Esophagus squamous epithelium (tissue), 5 donors: Measurements from ENCODE around the gene RNF187. TPM values are rescaled to one million over a fixed set of nuclear protein-coding genes. Genes with fewer than 3 reads are reported as not detected.

Experiments used
- DNase-seq: peaks from one replicate; lab custom pipeline; 2025; lab: John Stamatoyannopoulos, UW
- H3K27ac ChIP-seq, 4 donors: fragments of 200-600 bp; sonication (generic); one replicate each; pipeline ENCODE4 v1.5.1; 2016 to 2019; ENCODE audit warnings: mild to moderate bottlenecking in 1 of 4
- H3K27me3 ChIP-seq, 4 donors: fragments of 200-600 bp; sonication (generic); 1 replicate in 3 of 4; 2 replicates in 1 of 4; pipeline versions ENCODE4 v1.5.1 to v1.6.0; 2017 to 2021; ENCODE audit warnings: antibody characterized with exemption in 1 of 4
- H3K36me3 ChIP-seq, 3 donors: fragments of 200-600 bp; sonication (generic); one replicate each; pipeline ENCODE4 v1.5.1; 2016 to 2019
- H3K4me1 ChIP-seq, 3 donors: fragments of 200-600 bp; sonication (generic); one replicate each; pipeline ENCODE4 v1.5.1; 2017 to 2019
- H3K4me3 ChIP-seq, 4 donors: fragments of 200-600 bp; sonication (generic); 1 replicate in 3 of 4; 2 replicates in 1 of 4; pipeline ENCODE4 v1.5.1; 2016 to 2019; ENCODE audit warnings: mild to moderate bottlenecking in 2 of 4, moderate library complexity in 1 of 4
- H3K9me3 ChIP-seq, 3 donors: fragments of 200-600 bp; sonication (generic); one replicate each; pipeline ENCODE4 v1.5.1; 2016 to 2019
- POLR2A ChIP-seq, 4 donors: fragments of 450-650 bp; IDR thresholded peaks; one replicate each; pipeline ENCODE4 v1.6.1; 2017; ENCODE audit warnings: antibody characterized with exemption in 4 of 4, mild to moderate bottlenecking in 4 of 4, moderate library complexity in 3 of 4
- WGBS, 2 donors: methylation state at CpG; one replicate each; pipeline ENCODE4 v1.1.5; 2018; 5-methylcytosine and 5-hydroxymethylcytosine counted together
- intact Hi-C: fragments of 100-400 bp; cut with DNase I; formaldehyde crosslinking; loops from one replicate; pipeline ENCODE4 v1.15.0; 2022
- total RNA-seq, 4 donors: library from RNA; depleted of rRNA; stranded (reverse); fragments of >200 nt; gene quantifications; one replicate each; pipeline ENCODE4 v1.1.0, GENCODE V29; 2016
- TF ChIP-seq, protein P1 (sequence below), 6 experiments: fragments of 450-650 bp in 4 of 6; fragments of 200-600 bp in 2 of 6; sonication (generic) in 2 of 6; IDR thresholded peaks; one replicate each; pipeline ENCODE4 v1.5.1; 2016 to 2019; ENCODE audit warnings: antibody characterized with exemption in 6 of 6, mild to moderate bottlenecking in 4 of 6, moderate library complexity in 4 of 6
- donor health status: DM: yes; HTN: yes; CAD: no.

Gene RNF187
- total RNA-seq, 4 donors from 2014 or later, result 33.4 to 74.7 (median 60.0) TPM

- intact Hi-C loops, result no loop called here
- H3K4me3 ChIP-seq, result no peak overlapping the region
- H3K27me3 ChIP-seq, result peaks cover 0 to 40% (median 0%) of the 10 kb centered on the region in 4 donors
- no peak for DNase-seq
- WGBS, 2 donors, result 38 to 64% methylated on average over 1 of the region's 1 CpG
- no peak overlapping the region for H3K27ac ChIP-seq
- H3K4me1 ChIP-seq, result peaks cover 8 to 49% (median 21%) of the 10 kb centered on the region in 3 donors
- no peaks in the 10 kb centered on the region for H3K36me3 ChIP-seq
- TF ChIP-seq, protein P1, sequence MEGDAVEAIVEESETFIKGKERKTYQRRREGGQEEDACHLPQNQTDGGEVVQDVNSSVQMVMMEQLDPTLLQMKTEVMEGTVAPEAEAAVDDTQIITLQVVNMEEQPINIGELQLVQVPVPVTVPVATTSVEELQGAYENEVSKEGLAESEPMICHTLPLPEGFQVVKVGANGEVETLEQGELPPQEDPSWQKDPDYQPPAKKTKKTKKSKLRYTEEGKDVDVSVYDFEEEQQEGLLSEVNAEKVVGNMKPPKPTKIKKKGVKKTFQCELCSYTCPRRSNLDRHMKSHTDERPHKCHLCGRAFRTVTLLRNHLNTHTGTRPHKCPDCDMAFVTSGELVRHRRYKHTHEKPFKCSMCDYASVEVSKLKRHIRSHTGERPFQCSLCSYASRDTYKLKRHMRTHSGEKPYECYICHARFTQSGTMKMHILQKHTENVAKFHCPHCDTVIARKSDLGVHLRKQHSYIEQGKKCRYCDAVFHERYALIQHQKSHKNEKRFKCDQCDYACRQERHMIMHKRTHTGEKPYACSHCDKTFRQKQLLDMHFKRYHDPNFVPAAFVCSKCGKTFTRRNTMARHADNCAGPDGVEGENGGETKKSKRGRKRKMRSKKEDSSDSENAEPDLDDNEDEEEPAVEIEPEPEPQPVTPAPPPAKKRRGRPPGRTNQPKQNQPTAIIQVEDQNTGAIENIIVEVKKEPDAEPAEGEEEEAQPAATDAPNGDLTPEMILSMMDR (IDR thresholded peaks at IDR 0.05), result no peak
- TF ChIP-seq POLR2A (IDR thresholded peaks at IDR 0.05), result no peak
- no peaks in the 10 kb centered on the region for H3K9me3 ChIP-seq
These were observed 31.5 kb upstream of the RNF187 start for GRCh38 chr1:228455715-228456114.

DNA sequence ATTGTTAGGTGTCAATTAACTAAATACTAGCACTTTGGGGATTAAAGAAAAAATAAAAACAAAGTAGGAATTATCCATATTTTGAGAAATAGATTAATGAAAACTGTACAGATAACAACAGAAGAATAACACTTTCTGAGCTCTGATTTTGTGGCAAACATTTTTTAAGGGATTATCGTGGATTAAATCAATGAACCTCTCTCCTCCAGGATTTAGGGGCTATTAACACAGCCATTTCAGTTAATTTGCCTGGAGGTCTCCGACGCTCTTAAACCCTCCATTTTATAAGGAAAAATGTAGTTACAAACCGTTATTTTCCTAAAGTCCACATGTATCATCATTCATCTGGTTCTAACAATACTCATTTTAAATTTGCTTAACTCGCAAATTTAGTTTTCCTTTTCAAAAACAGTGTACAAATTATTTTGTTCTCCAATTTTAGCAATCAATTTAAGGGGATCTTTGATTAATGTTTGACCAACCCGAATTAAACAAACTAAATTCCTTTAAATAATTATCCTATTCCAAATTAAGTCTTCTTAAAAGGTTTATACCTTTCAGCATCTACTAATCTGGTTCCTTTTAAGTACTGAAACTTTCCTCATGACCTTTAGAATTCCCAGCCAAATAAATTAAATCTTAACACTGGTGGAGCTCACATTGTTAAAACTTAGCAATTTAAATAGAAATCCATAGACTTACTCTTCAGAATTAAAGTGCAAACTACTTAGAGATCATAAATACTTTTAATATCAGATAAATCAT, 30.7 kb upstream of the RNF187 start:
- peak overlapping the region; percentile 43 to 78 (median 58) for H3K4me3 ChIP-seq
- intact Hi-C loops, result no loop called here
- peak overlapping the region in 3 of 4 donors; percentile 90 to 95 (median 92) for H3K27ac ChIP-seq
- 59 to 65% methylated on average over 6 of the region's 6 CpGs for WGBS, 2 donors
- H3K27me3 ChIP-seq, result peaks cover 0 to 47% (median 3%) of the 10 kb centered on the region in 4 donors
- TF ChIP-seq POLR2A (IDR thresholded peaks at IDR 0.05), result no peak
- TF ChIP-seq, protein P1 (IDR thresholded peaks at IDR 0.05), result no peak
- H3K9me3 ChIP-seq, result no peaks in the 10 kb centered on the region
- no peak for DNase-seq
- no peaks in the 10 kb centered on the region for H3K36me3 ChIP-seq
- peaks cover 8 to 49% (median 21%) of the 10 kb centered on the region in 3 donors for H3K4me1 ChIP-seq

DNA sequence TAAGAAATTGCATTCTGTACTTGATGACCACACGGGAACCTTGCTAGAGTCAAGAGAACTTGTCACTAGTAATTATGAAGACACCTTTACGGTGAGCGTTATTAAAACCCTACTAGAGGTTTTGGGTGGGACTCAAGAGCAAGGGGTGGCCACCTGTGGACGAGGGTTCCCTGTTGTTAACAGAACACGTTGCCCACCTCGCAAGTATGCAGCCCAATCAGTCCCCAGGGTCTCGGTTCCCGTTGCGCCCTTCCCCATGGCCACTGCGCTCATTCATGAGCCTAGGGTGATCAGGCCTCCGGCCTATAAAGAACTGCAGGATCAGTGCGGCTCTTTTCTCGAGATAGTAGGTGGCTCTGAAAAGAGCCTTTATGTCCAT, 30.2 kb upstream of the RNF187 start:
- Histone ChIP-seq H3K4me3 (peak overlapping the region; percentile 43 to 78 (median 58)), H3K27ac (peak overlapping the region; percentile 82 to 95 (median 91)), H3K4me1 (peaks cover 8 to 49% (median 21%) of the 10 kb centered on the region in 3 donors), H3K36me3 (no peaks in the 10 kb centered on the region), H3K9me3 (no peaks in the 10 kb centered on the region), H3K27me3 (peaks cover 0 to 53% (median 7%) of the 10 kb centered on the region in 4 donors)
- intact Hi-C loops, result no loop called here
- WGBS, 2 donors, result 13 to 18% methylated on average over 10 to 11 of the region's 13 CpGs
- DNase-seq, result no peak
- TF ChIP-seq POLR2A (IDR thresholded peaks at IDR 0.05), result no peak
- TF ChIP-seq, protein P1 (IDR thresholded peaks at IDR 0.05), result peak in 1 of 6 experiments; percentile 4

DNA sequence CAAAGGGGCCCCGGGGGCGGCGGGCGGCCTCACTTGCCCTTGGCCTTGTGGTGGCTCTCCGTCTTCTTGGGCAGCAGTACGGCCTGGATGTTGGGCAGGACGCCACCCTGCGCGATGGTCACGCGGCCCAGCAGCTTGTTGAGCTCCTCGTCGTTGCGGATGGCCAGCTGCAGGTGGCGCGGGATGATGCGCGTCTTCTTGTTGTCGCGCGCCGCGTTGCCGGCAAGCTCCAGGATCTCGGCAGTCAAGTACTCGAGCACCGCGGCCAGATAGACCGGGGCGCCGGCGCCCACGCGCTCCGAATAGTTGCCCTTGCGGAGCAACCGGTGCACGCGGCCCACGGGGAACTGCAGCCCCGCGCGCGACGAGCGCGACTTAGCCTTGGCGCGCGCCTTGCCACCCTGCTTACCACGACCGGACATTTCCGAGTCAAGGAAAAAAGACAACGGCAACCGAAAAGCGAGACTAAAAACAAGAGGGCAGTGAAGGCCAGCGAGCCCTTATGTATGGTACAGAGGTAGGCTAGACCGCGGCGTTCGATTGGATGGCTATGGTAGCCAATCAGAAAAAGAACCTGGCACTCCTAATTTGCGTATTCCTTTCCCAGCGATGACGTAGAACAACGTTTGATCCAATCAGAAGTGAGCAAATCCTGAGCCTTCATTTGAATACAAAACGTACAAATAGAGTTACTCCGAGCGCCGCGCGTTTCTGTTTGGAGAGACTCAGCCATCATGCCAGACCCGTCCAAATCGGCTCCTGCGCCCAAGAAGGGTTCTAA, 29.6 kb upstream of the RNF187 start:
- 2 to 3% methylated on average over 18 to 23 of the region's 74 CpGs for WGBS, 2 donors
- H3K9me3 ChIP-seq, result no peaks in the 10 kb centered on the region
- peak overlapping the region; percentile 43 to 78 (median 58) for H3K4me3 ChIP-seq
- DNase-seq, result peak; percentile 89
- intact Hi-C loops, result no loop called here
- no peaks in the 10 kb centered on the region for H3K36me3 ChIP-seq
- H3K4me1 ChIP-seq, result peaks cover 8 to 49% (median 21%) of the 10 kb centered on the region in 3 donors
- H3K27ac ChIP-seq, result peak overlapping the region; percentile 83 to 95 (median 91)
- H3K27me3 ChIP-seq, result peaks cover 0 to 59% (median 7%) of the 10 kb centered on the region in 4 donors
- TF ChIP-seq, protein P1 (IDR thresholded peaks at IDR 0.05), result peak in 5 of 6 experiments; percentile 3 to 49 (median 20)
- TF ChIP-seq POLR2A (IDR thresholded peaks at IDR 0.05), result peak in 2 of 4 donors; percentile 71 to 77
